Esophagus squamous epithelium (tissue), 4 donors: ENCODE results near the gene CRLF1.

ENCODE experiments used
- POLR2A ChIP-seq, 4 donors: fragments of 450-650 bp; IDR thresholded peaks; one replicate each; pipeline ENCODE4 v1.6.1; 2017; ENCODE audit warnings: antibody characterized with exemption in 4 of 4, mild to moderate bottlenecking in 4 of 4, moderate library complexity in 3 of 4
- TF ChIP-seq, protein P1 (sequence below), 6 experiments: fragments of 450-650 bp in 4 of 6; fragments of 200-600 bp in 2 of 6; sonication (generic) in 2 of 6; IDR thresholded peaks; one replicate each; pipeline ENCODE4 v1.5.1; 2016 to 2019; ENCODE audit warnings: antibody characterized with exemption in 6 of 6, mild to moderate bottlenecking in 4 of 6, moderate library complexity in 4 of 6

DNA sequence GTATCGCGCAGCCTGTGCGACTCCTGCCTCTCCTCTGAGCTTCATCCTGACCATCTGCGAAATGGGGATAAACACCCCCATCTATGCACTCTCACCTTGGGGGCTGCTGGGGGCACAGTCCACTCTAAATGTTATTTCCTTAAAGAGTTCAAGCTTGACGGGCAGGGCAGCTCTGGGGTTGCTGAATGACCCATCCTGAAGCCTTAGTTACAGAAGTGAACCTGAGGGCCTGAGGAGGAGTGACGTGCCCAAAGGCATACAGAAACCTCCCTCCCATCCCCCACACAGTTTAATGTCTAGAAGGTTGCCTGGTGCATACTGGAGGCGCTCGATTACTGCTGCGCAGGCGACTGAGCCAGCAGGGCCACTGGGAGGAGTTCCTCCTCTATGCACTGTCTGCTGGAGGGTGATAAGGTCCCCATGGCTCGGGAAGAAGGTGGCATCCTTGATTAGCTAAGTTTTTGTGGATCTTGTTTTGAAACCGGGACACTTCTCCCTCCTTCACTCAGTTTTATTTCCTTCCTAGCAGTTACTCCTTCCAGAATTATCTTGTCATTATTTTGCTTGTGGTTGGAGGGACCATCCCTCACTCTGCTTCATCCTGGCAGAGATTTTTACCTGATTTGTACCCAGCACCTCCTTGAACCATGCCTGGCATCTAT, 62.7 kb downstream of the CRLF1 start:
- TF ChIP-seq, protein P1, sequence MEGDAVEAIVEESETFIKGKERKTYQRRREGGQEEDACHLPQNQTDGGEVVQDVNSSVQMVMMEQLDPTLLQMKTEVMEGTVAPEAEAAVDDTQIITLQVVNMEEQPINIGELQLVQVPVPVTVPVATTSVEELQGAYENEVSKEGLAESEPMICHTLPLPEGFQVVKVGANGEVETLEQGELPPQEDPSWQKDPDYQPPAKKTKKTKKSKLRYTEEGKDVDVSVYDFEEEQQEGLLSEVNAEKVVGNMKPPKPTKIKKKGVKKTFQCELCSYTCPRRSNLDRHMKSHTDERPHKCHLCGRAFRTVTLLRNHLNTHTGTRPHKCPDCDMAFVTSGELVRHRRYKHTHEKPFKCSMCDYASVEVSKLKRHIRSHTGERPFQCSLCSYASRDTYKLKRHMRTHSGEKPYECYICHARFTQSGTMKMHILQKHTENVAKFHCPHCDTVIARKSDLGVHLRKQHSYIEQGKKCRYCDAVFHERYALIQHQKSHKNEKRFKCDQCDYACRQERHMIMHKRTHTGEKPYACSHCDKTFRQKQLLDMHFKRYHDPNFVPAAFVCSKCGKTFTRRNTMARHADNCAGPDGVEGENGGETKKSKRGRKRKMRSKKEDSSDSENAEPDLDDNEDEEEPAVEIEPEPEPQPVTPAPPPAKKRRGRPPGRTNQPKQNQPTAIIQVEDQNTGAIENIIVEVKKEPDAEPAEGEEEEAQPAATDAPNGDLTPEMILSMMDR (IDR thresholded peaks at IDR 0.05), result no peak
- peak in 1 of 4 donors; percentile 21 for TF ChIP-seq POLR2A (IDR thresholded peaks at IDR 0.05)
